GM18519 (cell line): Measurements from ENCODE around the gene KMT2A.
"Not testable (repeated sequence)": the region's sequence is repeated elsewhere in the genome, so short reads cannot be mapped to it uniquely, and the experiment has no call there.

Experiments
- ATAC-seq: cut with Tn5 transposase; IDR thresholded peaks from one replicate; pipeline ENCODE4 v1.9.1; 2021; ENCODE audit warnings: mild to moderate bottlenecking, moderate library complexity; ENCODE audit not compliant: unreplicated experiment, low FRiP score

KMT2A gene

GRCh38 chr11:118481238-118481637 lies 44.9 kb downstream of the KMT2A start:
- not testable (repeated sequence) for ATAC-seq

- no peak for ATAC-seq
Observed at GRCh38 chr11:118484405-118484804, 48.1 kb downstream of the KMT2A start.

GRCh38 chr11:118485273-118485672 lies 49.0 kb downstream of the KMT2A start:
- ATAC-seq, result no peak

- no peak for ATAC-seq
Observed at GRCh38 chr11:118488480-118489109, 52.3 kb downstream of the KMT2A start.

GRCh38 chr11:118491041-118491440 lies 54.7 kb downstream of the KMT2A start:
- ATAC-seq, result no peak

- ATAC-seq, result no peak
Observed at GRCh38 chr11:118497831-118498230, 61.5 kb downstream of the KMT2A start.

GRCh38 chr11:118503216-118503615 lies 66.9 kb downstream of the KMT2A start:
- ATAC-seq, result no peak

- ATAC-seq, result no peak
Observed at GRCh38 chr11:118511601-118512000, 75.3 kb downstream of the KMT2A start.

GRCh38 chr11:118514103-118514502 lies 77.8 kb downstream of the KMT2A start:
- ATAC-seq, result no peak

- ATAC-seq, result no peak
Observed at GRCh38 chr11:118519549-118519948, 83.3 kb downstream of the KMT2A start.

GRCh38 chr11:118521892-118522311 lies 85.6 kb downstream of the KMT2A start:
- no peak for ATAC-seq

GRCh38 chr11:118522571-118523072 lies 86.3 kb downstream of the KMT2A start:
- no peak for ATAC-seq

- ATAC-seq, result no peak
Observed at GRCh38 chr11:118524356-118524755, 88.1 kb downstream of the KMT2A start.

GRCh38 chr11:118524757-118525470 lies 88.6 kb downstream of the KMT2A start:
- no peak for ATAC-seq

GRCh38 chr11:118526688-118527087 lies 90.4 kb downstream of the KMT2A start:
- ATAC-seq, result no peak

- ATAC-seq, result no peak
Observed at GRCh38 chr11:118527109-118527508, 90.8 kb downstream of the KMT2A start, which contains the start of gene TTC36. TSS of gene TTC36 (plus strand) at chr11:118527474. CDS start at chr11:118527495, 21 bp downstream.

GRCh38 chr11:118528511-118528910 lies 92.2 kb downstream of the KMT2A start:
- no peak for ATAC-seq

GRCh38 chr11:118529584-118530175 lies 93.4 kb downstream of the KMT2A start:
- ATAC-seq, result no peak

GRCh38 chr11:118530180-118530682 lies 93.9 kb downstream of the KMT2A start:
- ATAC-seq, result no peak

- no peak for ATAC-seq
Observed at GRCh38 chr11:118530683-118531596, 94.6 kb downstream of the KMT2A start, which contains the start of gene TMEM25. TSS of gene TMEM25 (plus strand) at chr11:118531192. CDS start at chr11:118531802, 610 bp downstream.
